Neural cell (in vitro differentiated cells): ENCODE data around the gene DDX49. TPM values are rescaled to one million over a fixed set of nuclear protein-coding genes. Genes with fewer than 3 reads are reported as not detected.

Source experiments
- H2AFZ ChIP-seq: fragments of 200-600, 300-800 bp; sonication (generic), shearing (Covaris generic); 2 replicates; pipeline ENCODE4 v1.6.0; 2014; ENCODE audit warnings: low read depth, mild to moderate bottlenecking, antibody characterized with exemption, low read length, moderate library complexity
- H3F3A ChIP-seq: fragments of 200-600 bp; shearing (Covaris generic); 2 replicates; pipeline ENCODE4 v1.6.1; 2016; ENCODE audit warnings: mild to moderate bottlenecking, moderate library complexity, mixed read lengths, antibody characterized with exemption, low read length; ENCODE audit not compliant: insufficient read depth, poor library complexity, severe bottlenecking
- H3K27ac ChIP-seq: fragments of 200-600, 300-800 bp; sonication (generic), shearing (Covaris generic); 2 replicates; pipeline ENCODE4 v1.5.1; 2014; ENCODE audit warnings: mild to moderate bottlenecking, low read length, moderate library complexity
- H3K27me3 ChIP-seq: fragments of 300-800, 200-600 bp; sonication (generic), shearing (Covaris generic); 2 replicates; pipeline ENCODE4 v1.6.0; 2014; ENCODE audit warnings: mild to moderate bottlenecking, low read depth, low read length, moderate library complexity; ENCODE audit not compliant: insufficient read depth
- H3K36me3 ChIP-seq: fragments of 300-800, 200-600 bp; sonication (generic), shearing (Covaris generic); 2 replicates; pipeline ENCODE4 v1.5.1; 2014; ENCODE audit warnings: mild to moderate bottlenecking, antibody characterized with exemption, low read length, moderate library complexity; ENCODE audit not compliant: insufficient read depth
- H3K4me2 ChIP-seq: fragments of 300-800, 200-600 bp; sonication (generic), shearing (Covaris generic); 2 replicates; pipeline ENCODE4 v1.6.0; 2014; ENCODE audit warnings: mild to moderate bottlenecking, low read length
- H3K4me3 ChIP-seq: fragments of 300-800, 200-600 bp; sonication (generic), shearing (Covaris generic); 2 replicates; pipeline ENCODE4 v1.5.1; 2014; ENCODE audit warnings: mild to moderate bottlenecking, low read length, moderate library complexity
- H3K79me2 ChIP-seq: fragments of 200-600 bp; shearing (Covaris generic); replicated peaks from 2 replicates; pipeline ENCODE4 v1.6.0; 2014; ENCODE audit warnings: mild to moderate bottlenecking, low read length, moderate library complexity; ENCODE audit not compliant: insufficient read depth
- H3K9ac ChIP-seq: fragments of 300-800, 200-600 bp; sonication (generic), shearing (Covaris generic); 2 replicates; pipeline ENCODE4 v1.6.1; 2016; ENCODE audit warnings: mild to moderate bottlenecking, low read length, mixed read lengths
- H3K9me2 ChIP-seq: fragments of 200-600 bp; shearing (Covaris generic); 2 replicates; pipeline ENCODE4 v1.6.1; 2016; ENCODE audit warnings: mild to moderate bottlenecking, low read length, mixed read lengths; ENCODE audit not compliant: insufficient read depth
- H3K9me3 ChIP-seq: fragments of 200-600, 300-800 bp; sonication (generic), shearing (Covaris generic); 2 replicates; pipeline ENCODE4 v1.6.1; 2016; ENCODE audit warnings: mild to moderate bottlenecking, mixed run types, low read length, moderate library complexity, mixed read lengths
- H4K20me1 ChIP-seq: fragments of 200-600 bp; shearing (Covaris generic); 2 replicates; pipeline ENCODE4 v1.6.1; 2016; ENCODE audit warnings: mild to moderate bottlenecking, mixed run types; ENCODE audit not compliant: insufficient read depth
- POLR2AphosphoS5 ChIP-seq: IDR thresholded peaks from 2 replicates; pipeline ENCODE4 v1.6.1; 2012
- RAD21 ChIP-seq: fragments of 450-650 bp; conservative IDR thresholded peaks from 2 replicates; pipeline ENCODE4 v1.6.1; 2014; ENCODE audit warnings: antibody characterized with exemption, mild to moderate bottlenecking, moderate library complexity
- polyA plus RNA-seq: library from polyadenylated mRNA; depleted of rRNA; stranded (reverse); fragments of >200 nt; gene quantifications from 2 replicates; pipeline ENCODE4 v1.2.3, GENCODE V29; 2014
- TF ChIP-seq, protein P1 (sequence below): IDR thresholded peaks from 2 replicates; pipeline ENCODE4 v1.6.1; 2012; ENCODE audit warnings: borderline replicate concordance
- TF ChIP-seq, protein P2 (sequence below): fragments of 450-650 bp; IDR thresholded peaks from 2 replicates; pipeline ENCODE4 v1.5.1; 2014; ENCODE audit warnings: antibody characterized with exemption, mild to moderate bottlenecking, moderate library complexity; ENCODE audit not compliant: poor library complexity, severe bottlenecking

Gene DDX49
- polyA plus RNA-seq, 1 donor from 2014 or later, result 90.7 TPM

DNA sequence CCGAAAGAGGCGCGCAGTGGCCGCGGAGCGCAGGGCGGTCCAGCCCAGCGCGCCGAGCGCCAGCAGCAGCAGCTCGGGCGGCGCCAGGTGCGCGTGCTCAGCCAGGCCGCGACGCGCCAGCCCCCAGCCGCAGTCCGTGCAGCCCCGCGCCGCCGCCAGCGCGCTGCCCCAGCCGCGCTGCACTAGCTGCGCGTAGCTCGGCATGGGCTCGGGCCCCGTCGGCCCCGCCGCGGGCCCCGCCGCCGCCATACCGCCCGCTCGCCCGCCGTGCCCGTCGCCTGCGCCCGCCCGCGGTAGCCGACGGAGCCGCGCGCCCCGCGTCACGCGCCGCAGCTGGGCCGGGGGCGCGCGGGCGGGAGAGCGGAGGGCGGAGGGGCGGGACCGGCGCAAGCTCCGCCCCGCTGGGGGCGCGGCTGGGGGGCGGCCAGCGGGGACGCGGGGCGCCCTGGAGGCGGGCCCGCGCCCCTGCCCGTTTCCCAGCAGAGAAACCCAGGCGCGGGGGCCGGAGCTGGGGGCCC is 23.6 kb upstream of the DDX49 start, which contains the start of gene CERS1:
Gene CERS1 (minus strand): TSS at position 335 of the 518 bp plus-strand sequence. CDS start 86 bp downstream, at position 249.
- no peak within 1 kb of the TSS for H2AFZ ChIP-seq
- no peaks in the 10 kb centered on the region for H3F3A ChIP-seq
- no peaks in the 10 kb centered on the region for H4K20me1 ChIP-seq
- no peaks in the 10 kb centered on the region for H3K9me2 ChIP-seq
- H3K9me3 ChIP-seq, result no peaks in the 10 kb centered on the region
- no peaks in the 10 kb centered on the region for H3K27me3 ChIP-seq
- peaks cover 18% of the 10 kb centered on the region for H3K79me2 ChIP-seq
- H3K4me2 ChIP-seq, result peak within 1 kb of the TSS; percentile 92
- H3K9ac ChIP-seq, result peak within 1 kb of the TSS; percentile 89
- H3K36me3 ChIP-seq, result no peaks in the 10 kb centered on the region
- peak within 1 kb of the TSS; percentile 98 for H3K4me3 ChIP-seq
- H3K27ac ChIP-seq, result peak within 1 kb of the TSS; percentile 83
- peak; percentile 75 for TF ChIP-seq POLR2AphosphoS5
- TF ChIP-seq, protein P1, sequence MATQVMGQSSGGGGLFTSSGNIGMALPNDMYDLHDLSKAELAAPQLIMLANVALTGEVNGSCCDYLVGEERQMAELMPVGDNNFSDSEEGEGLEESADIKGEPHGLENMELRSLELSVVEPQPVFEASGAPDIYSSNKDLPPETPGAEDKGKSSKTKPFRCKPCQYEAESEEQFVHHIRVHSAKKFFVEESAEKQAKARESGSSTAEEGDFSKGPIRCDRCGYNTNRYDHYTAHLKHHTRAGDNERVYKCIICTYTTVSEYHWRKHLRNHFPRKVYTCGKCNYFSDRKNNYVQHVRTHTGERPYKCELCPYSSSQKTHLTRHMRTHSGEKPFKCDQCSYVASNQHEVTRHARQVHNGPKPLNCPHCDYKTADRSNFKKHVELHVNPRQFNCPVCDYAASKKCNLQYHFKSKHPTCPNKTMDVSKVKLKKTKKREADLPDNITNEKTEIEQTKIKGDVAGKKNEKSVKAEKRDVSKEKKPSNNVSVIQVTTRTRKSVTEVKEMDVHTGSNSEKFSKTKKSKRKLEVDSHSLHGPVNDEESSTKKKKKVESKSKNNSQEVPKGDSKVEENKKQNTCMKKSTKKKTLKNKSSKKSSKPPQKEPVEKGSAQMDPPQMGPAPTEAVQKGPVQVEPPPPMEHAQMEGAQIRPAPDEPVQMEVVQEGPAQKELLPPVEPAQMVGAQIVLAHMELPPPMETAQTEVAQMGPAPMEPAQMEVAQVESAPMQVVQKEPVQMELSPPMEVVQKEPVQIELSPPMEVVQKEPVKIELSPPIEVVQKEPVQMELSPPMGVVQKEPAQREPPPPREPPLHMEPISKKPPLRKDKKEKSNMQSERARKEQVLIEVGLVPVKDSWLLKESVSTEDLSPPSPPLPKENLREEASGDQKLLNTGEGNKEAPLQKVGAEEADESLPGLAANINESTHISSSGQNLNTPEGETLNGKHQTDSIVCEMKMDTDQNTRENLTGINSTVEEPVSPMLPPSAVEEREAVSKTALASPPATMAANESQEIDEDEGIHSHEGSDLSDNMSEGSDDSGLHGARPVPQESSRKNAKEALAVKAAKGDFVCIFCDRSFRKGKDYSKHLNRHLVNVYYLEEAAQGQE, result no peak

DNA sequence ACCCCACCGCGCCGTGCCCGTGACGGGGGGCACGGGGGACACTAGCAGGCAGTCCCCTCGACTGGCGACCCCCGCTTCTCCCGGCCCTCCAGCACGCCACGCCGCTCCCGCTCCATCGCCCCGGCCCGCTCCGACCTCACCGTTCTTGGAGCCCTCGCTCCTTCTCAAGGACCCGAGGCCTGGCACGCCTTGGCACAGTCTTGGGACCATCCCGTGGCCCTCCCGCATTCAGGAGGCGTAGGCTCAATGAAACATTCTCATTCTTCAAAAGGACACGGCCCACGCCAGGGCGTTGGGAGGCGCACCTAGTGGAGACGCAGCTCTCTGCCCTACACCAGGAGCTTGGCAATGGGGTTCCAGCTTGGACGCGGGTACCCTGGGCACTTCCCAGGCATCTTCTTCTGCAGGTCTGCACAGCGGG is 23.1 kb upstream of the DDX49 start:
- peak overlapping the region; percentile 49 for H3K9ac ChIP-seq

More for the DNA sequence above, 23.1 kb upstream of the DDX49 start:
- Histone ChIP-seq H2AFZ (no peak overlapping the region), H3K4me2 (no peak overlapping the region), H3K9me2 (no peaks in the 10 kb centered on the region), H3F3A (no peaks in the 10 kb centered on the region), H3K4me3 (peak overlapping the region; percentile 61), H3K9me3 (no peaks in the 10 kb centered on the region), H3K27ac (no peak overlapping the region), H3K36me3 (no peaks in the 10 kb centered on the region), H3K27me3 (no peaks in the 10 kb centered on the region), H3K79me2 (peaks cover 18% of the 10 kb centered on the region), H4K20me1 (no peaks in the 10 kb centered on the region)
- no peak for TF ChIP-seq RAD21
- TF ChIP-seq, protein P1, result no peak
- TF ChIP-seq, protein P2, sequence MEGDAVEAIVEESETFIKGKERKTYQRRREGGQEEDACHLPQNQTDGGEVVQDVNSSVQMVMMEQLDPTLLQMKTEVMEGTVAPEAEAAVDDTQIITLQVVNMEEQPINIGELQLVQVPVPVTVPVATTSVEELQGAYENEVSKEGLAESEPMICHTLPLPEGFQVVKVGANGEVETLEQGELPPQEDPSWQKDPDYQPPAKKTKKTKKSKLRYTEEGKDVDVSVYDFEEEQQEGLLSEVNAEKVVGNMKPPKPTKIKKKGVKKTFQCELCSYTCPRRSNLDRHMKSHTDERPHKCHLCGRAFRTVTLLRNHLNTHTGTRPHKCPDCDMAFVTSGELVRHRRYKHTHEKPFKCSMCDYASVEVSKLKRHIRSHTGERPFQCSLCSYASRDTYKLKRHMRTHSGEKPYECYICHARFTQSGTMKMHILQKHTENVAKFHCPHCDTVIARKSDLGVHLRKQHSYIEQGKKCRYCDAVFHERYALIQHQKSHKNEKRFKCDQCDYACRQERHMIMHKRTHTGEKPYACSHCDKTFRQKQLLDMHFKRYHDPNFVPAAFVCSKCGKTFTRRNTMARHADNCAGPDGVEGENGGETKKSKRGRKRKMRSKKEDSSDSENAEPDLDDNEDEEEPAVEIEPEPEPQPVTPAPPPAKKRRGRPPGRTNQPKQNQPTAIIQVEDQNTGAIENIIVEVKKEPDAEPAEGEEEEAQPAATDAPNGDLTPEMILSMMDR, result peak; percentile 19
